PC-9 (cell line): Measurements from ENCODE around the gene NTM. TPM values are rescaled to one million over a fixed set of nuclear protein-coding genes. Genes with fewer than 3 reads are reported as not detected.

Source experiments
- BruUV-seq: library from RNA; stranded (reverse); fragments of 400-500 nt; replicated peaks from 2 replicates; lab custom pipeline; 2021; lab: Mats Ljungman, UMichigan
- CTCF ChIA-PET: fragments of 300-600 bp; sonication (Branson Sonifier 250); formaldehyde crosslinking; loops from one replicate; lab custom pipeline; 2022; ENCODE audit warnings: antibody characterized with exemption; lab: Charles Lee
- POLR2A ChIA-PET: fragments of 300-600 bp; sonication (Branson Sonifier 250); formaldehyde crosslinking; loops from one replicate; lab custom pipeline; 2022; ENCODE audit warnings: antibody characterized with exemption; ENCODE audit not compliant: unreplicated experiment; lab: Charles Lee
- DNase-seq, 2 experiments: peaks; one replicate each; pipeline versions ENCODE4 v3.0.0 to v3.0.0-alpha.2; 2015 to 2022; ENCODE audit warnings: mixed read lengths in 1 of 2
- H2AFZ ChIP-seq: fragments of 200-600 bp; sonication (generic); 2 replicates; pipeline ENCODE4 v1.8.1; 2017; ENCODE audit warnings: antibody characterized with exemption
- H3F3A ChIP-seq: fragments of 200-600 bp; sonication (generic); 2 replicates; pipeline ENCODE4 v1.8.1; 2017; ENCODE audit warnings: antibody characterized with exemption, mild to moderate bottlenecking, low read depth; ENCODE audit not compliant: insufficient read depth
- H3K27ac ChIP-seq: fragments of 200-600 bp; sonication (generic); 2 replicates; pipeline ENCODE4 v1.6.1; 2016; ENCODE audit warnings: mixed run types
- H3K27me3 ChIP-seq: fragments of 200-600 bp; sonication (generic); 2 replicates; pipeline ENCODE4 v1.6.1; 2016; ENCODE audit warnings: low read depth, mixed run types; ENCODE audit not compliant: insufficient read depth
- H3K36me3 ChIP-seq: fragments of 200-600 bp; sonication (generic); 2 replicates; pipeline ENCODE4 v1.6.1; 2016; ENCODE audit warnings: low read depth, mixed run types
- H3K4me1 ChIP-seq: fragments of 200-600 bp; sonication (generic); replicated peaks from 2 replicates; pipeline ENCODE4 v1.6.1; 2016; ENCODE audit warnings: mixed run types; ENCODE audit not compliant: insufficient read depth
- H3K4me2 ChIP-seq: fragments of 200-600 bp; sonication (generic); 2 replicates; pipeline ENCODE4 v1.6.1; 2017; ENCODE audit warnings: mixed run types
- H3K4me3 ChIP-seq: fragments of 200-600 bp; sonication (generic); 2 replicates; pipeline ENCODE4 v1.6.1; 2016; ENCODE audit warnings: mixed run types
- H3K79me2 ChIP-seq: fragments of 200-600 bp; sonication (generic); 2 replicates; pipeline ENCODE4 v1.6.1; 2017; ENCODE audit warnings: low read depth, mixed run types
- H3K9me2 ChIP-seq: fragments of 200-600 bp; sonication (generic); 2 replicates; pipeline ENCODE4 v1.8.1; 2017; ENCODE audit warnings: mild to moderate bottlenecking; ENCODE audit not compliant: insufficient read depth
- H3K9me3 ChIP-seq: fragments of 200-600 bp; sonication (generic); 2 replicates; pipeline ENCODE4 v1.8.1; 2016; ENCODE audit warnings: low read depth; ENCODE audit not compliant: insufficient read depth
- H4K20me1 ChIP-seq: fragments of 200-600 bp; sonication (generic); 2 replicates; pipeline ENCODE4 v1.8.1; 2017; ENCODE audit not compliant: insufficient read depth
- CTCF ChIP-seq: fragments of 200-600 bp; sonication (generic); conservative IDR thresholded peaks from 2 replicates; pipeline ENCODE4 v1.6.1; 2017; ENCODE audit warnings: mixed run types, antibody characterized with exemption, mild to moderate bottlenecking, moderate library complexity
- EZH2 ChIP-seq: fragments of 200-600 bp; sonication (generic); IDR thresholded peaks from 2 replicates; pipeline ENCODE4 v1.8.0; 2017; ENCODE audit warnings: antibody characterized with exemption, low read depth
- intact Hi-C: fragments of 100-400 bp; cut with micrococcal nuclease; formaldehyde crosslinking; loops from one replicate; pipeline ENCODE4 v1.10.0; 2022; ENCODE audit not compliant: unreplicated experiment
- total RNA-seq: library from RNA; stranded (reverse); gene quantifications from 2 replicates; pipeline ENCODE4 v1.2.3, GENCODE V29; 2021

NTM gene
- total RNA-seq, 1 experiment from 2014 or later = not detected

- H3K27me3 ChIP-seq = no peaks in the 10 kb centered on the region
- H2AFZ ChIP-seq = no peak overlapping the region
- TF ChIP-seq CTCF (no peak), EZH2 (no peak)
- CTCF ChIA-PET = no interaction called here
- no peak overlapping the region for H3K4me2 ChIP-seq
- H3K4me3 ChIP-seq = no peak overlapping the region
- no peaks in the 10 kb centered on the region for H3K79me2 ChIP-seq
- no TSS peak for BruUV-seq
- no peaks in the 10 kb centered on the region for H3F3A ChIP-seq
- intact Hi-C loops = no loop called here
- H3K27ac ChIP-seq = no peak overlapping the region
- H3K36me3 ChIP-seq = no peaks in the 10 kb centered on the region
- no peaks in the 10 kb centered on the region for H3K4me1 ChIP-seq
- no peaks in the 10 kb centered on the region for H4K20me1 ChIP-seq
- H3K9me3 ChIP-seq = no peaks in the 10 kb centered on the region
- no peak for DNase-seq
- no peaks in the 10 kb centered on the region for H3K9me2 ChIP-seq
- POLR2A ChIA-PET = no interaction called here
Measured at GRCh38 chr11:132142121-132142520, 771.7 kb downstream of the NTM start.

DNA sequence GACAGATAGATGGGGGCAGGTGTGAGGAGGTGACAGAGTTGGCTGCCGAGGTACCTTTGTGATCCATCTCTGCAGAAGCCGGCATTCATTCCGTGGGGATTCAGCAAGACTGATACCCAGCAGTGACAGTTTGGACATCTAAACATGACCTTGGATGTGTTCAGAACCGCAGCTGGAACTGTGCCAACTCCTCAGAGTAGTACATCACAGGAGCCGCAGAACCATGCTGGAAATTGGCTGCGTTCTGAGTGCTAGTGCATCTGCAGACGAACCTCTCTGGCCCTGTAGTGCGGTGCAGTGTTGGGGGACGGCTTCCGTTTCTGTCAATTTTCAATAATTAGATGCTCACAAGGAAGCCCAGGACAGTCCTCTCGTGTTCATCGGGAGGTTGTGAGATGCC is 772.1 kb downstream of the NTM start:
- H3K79me2 ChIP-seq = no peaks in the 10 kb centered on the region

GRCh38 chr11:132147464-132147863 is 777.0 kb downstream of the NTM start:
- BruUV-seq = no TSS peak
- Histone ChIP-seq H3F3A (no peaks in the 10 kb centered on the region), H3K4me3 (no peak overlapping the region), H3K27ac (no peak overlapping the region), H4K20me1 (no peaks in the 10 kb centered on the region), H2AFZ (no peak overlapping the region), H3K9me3 (no peaks in the 10 kb centered on the region), H3K4me1 (no peaks in the 10 kb centered on the region), H3K4me2 (no peak overlapping the region), H3K36me3 (no peaks in the 10 kb centered on the region), H3K27me3 (no peaks in the 10 kb centered on the region), H3K79me2 (no peaks in the 10 kb centered on the region), H3K9me2 (no peaks in the 10 kb centered on the region)
- intact Hi-C loops = no loop called here
- no peak for DNase-seq
- TF ChIP-seq CTCF (no peak), EZH2 (no peak)
- ChIA-PET POLR2A (no interaction called here), CTCF (no interaction called here)

More for the DNA sequence above, 772.1 kb downstream of the NTM start:
- Histone ChIP-seq H3K27ac (no peak overlapping the region), H3F3A (no peaks in the 10 kb centered on the region), H3K27me3 (no peaks in the 10 kb centered on the region), H2AFZ (no peak overlapping the region), H3K4me2 (no peak overlapping the region), H3K4me1 (no peaks in the 10 kb centered on the region), H3K36me3 (no peaks in the 10 kb centered on the region), H3K4me3 (no peak overlapping the region), H3K9me2 (no peaks in the 10 kb centered on the region), H3K9me3 (no peaks in the 10 kb centered on the region), H4K20me1 (no peaks in the 10 kb centered on the region)
- intact Hi-C loops = no loop called here
- no peak for DNase-seq
- ChIA-PET POLR2A (no interaction called here), CTCF (no interaction called here)
- no peak for TF ChIP-seq EZH2
- no peak for TF ChIP-seq CTCF
- no TSS peak for BruUV-seq
